Activated T-helper 1 cell treated with anti-CD3 and anti-CD28 coated beads, Interleukin-12 subunit alpha, Interleukin-12 subunit beta, Interleukin-2, Interleukin-4 antibody, amounts not matched to agents 30 ng/mL and 10 ng/mL and 1 ng/mL, durations not matched to agents 14 hours and 24 hours and 36 hours (primary cell): Measurements from ENCODE around the gene TP63. TPM values are rescaled to one million over a fixed set of nuclear protein-coding genes. Genes with fewer than 3 reads are reported as not detected.
A peak's percentile ranks its signal among the peaks of the same experiment; 100 is the strongest.

Experiments
- DNase-seq: peaks from one replicate; pipeline ENCODE4 v3.0.0; 2021; ENCODE audit warnings: low spot score
- H3K27ac Mint-ChIP-seq: one replicate; pipeline ENCODE4 v1.8.0; 2021; ENCODE audit warnings: mild to moderate bottlenecking, mixed read lengths
- H3K27me3 Mint-ChIP-seq: one replicate; pipeline ENCODE4 v1.8.0; 2022; ENCODE audit warnings: mild to moderate bottlenecking, moderate library complexity, mixed read lengths; ENCODE audit not compliant: insufficient read depth
- H3K36me3 Mint-ChIP-seq: one replicate; pipeline ENCODE4 v1.8.0; 2021; ENCODE audit warnings: low read depth, mixed read lengths
- H3K4me1 Mint-ChIP-seq: one replicate; pipeline ENCODE4 v1.8.0; 2021; ENCODE audit warnings: low read depth, mixed read lengths
- H3K4me3 Mint-ChIP-seq: one replicate; pipeline ENCODE4 v1.8.0; 2021; ENCODE audit warnings: mild to moderate bottlenecking, moderate library complexity, mixed read lengths
- H3K9me3 Mint-ChIP-seq: one replicate; pipeline ENCODE4 v1.8.0; 2021; ENCODE audit warnings: mixed read lengths
- intact Hi-C: fragments of 100-400 bp; cut with micrococcal nuclease; formaldehyde crosslinking; loops from one replicate; pipeline ENCODE4 v1.15.1; 2024
- total RNA-seq: library from RNA; stranded (reverse); gene quantifications from 2 replicates; pipeline ENCODE4 v1.2.3, GENCODE V29; 2022

TP63 gene
- total RNA-seq, 1 donor from 2014 or later: 0.67 TPM

DNA sequence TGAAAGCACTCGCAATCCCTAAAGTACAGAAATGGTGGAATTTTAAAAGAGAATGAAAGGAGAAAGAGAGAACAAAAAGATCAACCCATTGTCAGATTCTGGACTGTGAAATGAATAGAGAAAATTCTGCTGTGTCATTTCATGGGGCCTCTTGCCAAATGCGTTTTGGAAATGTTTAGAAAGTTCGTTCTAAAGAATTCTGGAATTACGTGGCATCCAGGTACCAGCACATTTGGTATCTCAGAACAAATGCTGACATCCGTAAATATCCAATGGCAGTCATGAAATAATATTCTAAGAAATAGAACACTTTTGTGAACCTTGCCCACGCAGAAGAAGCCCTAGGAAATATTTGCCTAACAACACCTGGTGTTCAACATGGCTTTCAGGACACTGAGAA is 270.3 kb downstream of the TP63 start:
- no peak overlapping the region for H3K4me3 Mint-ChIP-seq
- intact Hi-C loops: no loop called here
- H3K27ac Mint-ChIP-seq: no peak overlapping the region
- H3K9me3 Mint-ChIP-seq: no peaks in the 10 kb centered on the region
- H3K4me1 Mint-ChIP-seq: no peaks in the 10 kb centered on the region
- DNase-seq: no peak
- H3K27me3 Mint-ChIP-seq: peaks cover 2% of the 10 kb centered on the region
- no peaks in the 10 kb centered on the region for H3K36me3 Mint-ChIP-seq

GRCh38 chr3:189902230-189903186 is 271.3 kb downstream of the TP63 start:
- intact Hi-C loops: no loop called here
- Mint-ChIP-seq H3K4me3 (no peak overlapping the region), H3K36me3 (no peaks in the 10 kb centered on the region), H3K9me3 (no peaks in the 10 kb centered on the region), H3K27ac (no peak overlapping the region), H3K27me3 (peaks cover 2% of the 10 kb centered on the region), H3K4me1 (no peaks in the 10 kb centered on the region)
- no peak for DNase-seq

DNA sequence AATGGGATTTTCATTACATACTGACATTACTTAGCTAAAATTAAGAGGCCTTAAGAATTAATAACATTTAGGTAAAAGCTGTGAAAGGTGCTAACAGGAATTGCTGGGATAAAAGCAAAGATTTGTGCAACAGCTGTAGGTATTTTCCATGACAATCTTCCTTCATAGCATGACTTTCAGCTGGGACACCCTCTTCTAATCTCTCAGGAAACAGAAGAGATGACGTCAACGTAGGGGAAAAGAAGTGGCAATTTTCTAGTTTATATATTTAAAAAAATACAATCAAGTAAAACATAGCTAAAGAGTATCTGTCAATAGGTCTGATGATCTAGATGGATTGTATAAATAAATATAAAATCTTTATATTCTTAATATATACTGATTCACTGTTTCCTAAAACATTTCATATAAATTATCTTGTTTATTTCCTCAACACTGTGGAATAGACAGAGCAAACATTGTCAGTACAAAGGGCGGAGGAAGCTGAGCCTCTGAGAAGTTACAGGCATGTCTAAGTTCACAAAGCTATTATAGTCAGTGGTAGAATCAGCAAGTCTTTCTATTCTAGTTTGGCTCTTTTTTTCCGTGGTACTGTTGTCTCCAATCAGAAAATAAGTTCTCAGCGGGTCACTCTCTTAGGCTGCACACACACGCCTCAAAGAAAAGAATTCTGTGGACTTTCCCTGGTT is 272.5 kb downstream of the TP63 start:
- DNase-seq: no peak
- H3K36me3 Mint-ChIP-seq: no peaks in the 10 kb centered on the region
- H3K27ac Mint-ChIP-seq: no peak overlapping the region
- H3K27me3 Mint-ChIP-seq: peaks cover under 1% of the 10 kb centered on the region
- no peak overlapping the region for H3K4me3 Mint-ChIP-seq
- H3K9me3 Mint-ChIP-seq: no peaks in the 10 kb centered on the region
- H3K4me1 Mint-ChIP-seq: no peaks in the 10 kb centered on the region
- intact Hi-C loops: no loop called here

GRCh38 chr3:189907803-189908202 is 276.6 kb downstream of the TP63 start:
- intact Hi-C loops: no loop called here
- H3K9me3 Mint-ChIP-seq: no peaks in the 10 kb centered on the region
- H3K4me1 Mint-ChIP-seq: no peaks in the 10 kb centered on the region
- H3K27ac Mint-ChIP-seq: no peak overlapping the region
- no peaks in the 10 kb centered on the region for H3K27me3 Mint-ChIP-seq
- DNase-seq: no peak
- no peaks in the 10 kb centered on the region for H3K36me3 Mint-ChIP-seq
- H3K4me3 Mint-ChIP-seq: no peak overlapping the region

DNA sequence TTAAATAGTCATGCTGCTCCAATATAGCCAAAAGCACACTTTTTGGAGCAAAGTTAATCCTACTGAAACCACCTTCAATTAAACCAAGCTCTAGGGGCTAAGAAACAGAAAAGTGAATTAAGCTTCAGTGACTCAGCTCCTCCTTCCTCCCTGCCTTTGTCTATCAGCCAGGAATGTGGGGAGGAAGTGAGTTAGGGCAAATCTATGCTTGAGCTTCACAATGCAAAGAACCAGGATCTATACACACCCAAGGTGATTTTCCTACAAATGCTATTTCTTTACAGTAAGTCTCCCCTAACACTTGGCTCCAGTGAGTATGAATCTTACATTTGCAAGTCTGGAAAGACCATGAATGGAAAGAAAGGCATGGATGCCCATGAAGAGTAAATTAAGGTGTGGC is 277.5 kb downstream of the TP63 start:
- H3K4me1 Mint-ChIP-seq: no peaks in the 10 kb centered on the region
- H3K4me3 Mint-ChIP-seq: no peak overlapping the region
- no peaks in the 10 kb centered on the region for H3K27me3 Mint-ChIP-seq
- intact Hi-C loops: no loop called here
- DNase-seq: no peak
- no peak overlapping the region for H3K27ac Mint-ChIP-seq
- no peaks in the 10 kb centered on the region for H3K9me3 Mint-ChIP-seq
- no peaks in the 10 kb centered on the region for H3K36me3 Mint-ChIP-seq

DNA sequence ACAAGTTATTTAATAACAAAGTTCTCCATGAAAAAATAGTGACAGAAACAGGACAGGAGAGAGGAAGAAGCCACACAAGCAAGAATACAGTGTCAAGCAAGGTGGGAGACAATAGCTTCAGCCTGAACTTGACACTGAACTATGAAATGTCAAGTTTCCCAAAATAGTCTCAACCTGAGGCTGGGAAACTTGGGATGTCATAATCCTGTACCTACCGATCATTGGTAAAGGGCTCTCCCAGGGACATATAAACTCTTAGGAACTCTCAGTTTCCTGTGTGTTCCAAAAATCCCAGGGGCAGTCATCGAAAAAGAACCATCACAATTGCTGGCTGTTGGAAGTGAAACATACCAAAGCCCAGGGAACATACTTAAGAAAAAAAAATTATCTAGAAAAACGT is 277.9 kb downstream of the TP63 start:
- Mint-ChIP-seq H3K27ac (no peak overlapping the region), H3K36me3 (no peaks in the 10 kb centered on the region), H3K9me3 (no peaks in the 10 kb centered on the region), H3K27me3 (no peaks in the 10 kb centered on the region), H3K4me1 (no peaks in the 10 kb centered on the region), H3K4me3 (no peak overlapping the region)
- no peak for DNase-seq
- intact Hi-C loops: no loop called here

DNA sequence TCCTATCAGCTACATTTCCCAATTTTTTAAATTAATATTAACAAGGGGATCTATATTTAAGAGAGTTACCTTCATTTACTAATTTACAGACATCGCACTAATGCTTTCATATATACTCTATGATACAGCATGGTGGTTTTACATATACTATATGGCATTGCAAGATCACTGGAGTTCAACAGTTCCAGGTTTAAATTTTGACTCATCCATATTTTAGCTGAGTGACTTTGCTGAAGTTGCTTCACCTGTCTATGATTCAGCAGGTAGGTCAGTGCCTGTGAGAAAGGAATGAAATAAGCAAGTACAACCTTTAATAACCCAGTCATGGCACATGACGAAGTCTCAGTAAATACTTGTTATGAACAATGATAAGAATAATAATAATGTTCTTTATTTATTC is 278.4 kb downstream of the TP63 start:
- Mint-ChIP-seq H3K36me3 (no peaks in the 10 kb centered on the region), H3K4me3 (no peak overlapping the region), H3K27ac (no peak overlapping the region), H3K4me1 (no peaks in the 10 kb centered on the region), H3K9me3 (no peaks in the 10 kb centered on the region), H3K27me3 (no peaks in the 10 kb centered on the region)
- DNase-seq: no peak
- intact Hi-C loops: no loop called here

- Mint-ChIP-seq H3K27ac (no peak overlapping the region), H3K4me1 (no peaks in the 10 kb centered on the region), H3K4me3 (no peak overlapping the region), H3K27me3 (no peaks in the 10 kb centered on the region), H3K9me3 (no peaks in the 10 kb centered on the region), H3K36me3 (no peaks in the 10 kb centered on the region)
- intact Hi-C loops: no loop called here
- DNase-seq: no peak
Measured at GRCh38 chr3:189911001-189911400, 279.8 kb downstream of the TP63 start.

DNA sequence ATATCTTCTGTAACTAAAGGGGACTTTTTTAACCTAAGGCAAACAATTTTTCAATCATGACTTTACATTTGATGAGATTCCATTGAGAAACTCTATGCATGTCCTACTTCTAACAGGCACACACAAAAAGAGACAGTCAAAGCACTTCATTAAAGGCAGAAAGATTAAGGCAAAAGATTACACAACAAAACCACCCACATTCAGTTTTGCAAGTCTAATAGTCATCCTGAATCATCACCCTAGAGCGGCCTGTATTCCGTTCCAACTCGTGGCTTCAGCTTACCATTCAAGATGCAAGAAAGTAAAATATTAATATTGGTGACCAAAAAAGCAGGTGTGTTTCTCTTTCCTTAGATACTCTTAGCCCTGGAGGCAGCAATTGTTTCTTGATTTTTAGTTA is 283.6 kb downstream of the TP63 start:
- intact Hi-C loops: no loop called here
- Mint-ChIP-seq H3K4me3 (no peak overlapping the region), H3K9me3 (no peaks in the 10 kb centered on the region), H3K27me3 (no peaks in the 10 kb centered on the region), H3K36me3 (no peaks in the 10 kb centered on the region), H3K4me1 (no peaks in the 10 kb centered on the region), H3K27ac (no peak overlapping the region)
- DNase-seq: no peak

DNA sequence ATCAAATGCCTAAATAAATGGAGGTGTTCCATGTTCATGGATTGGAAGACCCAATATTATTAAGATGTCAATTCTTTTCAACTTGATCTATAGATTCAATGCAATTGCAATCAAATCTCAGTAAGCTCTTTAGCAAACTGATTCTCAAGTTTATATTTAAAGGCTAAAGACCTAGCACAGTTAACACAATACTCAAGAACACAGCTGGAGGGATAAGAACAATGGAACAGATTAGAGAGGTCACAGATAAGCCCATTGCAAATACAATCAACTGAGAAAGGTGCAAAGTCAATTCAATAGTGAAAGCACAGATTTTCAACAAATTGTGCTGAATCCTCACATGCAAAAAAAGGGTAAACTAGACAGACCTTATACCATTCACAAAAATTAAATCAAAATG is 290.6 kb downstream of the TP63 start:
- intact Hi-C loops: no loop called here
- H3K4me1 Mint-ChIP-seq: no peaks in the 10 kb centered on the region
- H3K27me3 Mint-ChIP-seq: no peaks in the 10 kb centered on the region
- DNase-seq: no peak
- H3K27ac Mint-ChIP-seq: no peak overlapping the region
- no peaks in the 10 kb centered on the region for H3K36me3 Mint-ChIP-seq
- no peak overlapping the region for H3K4me3 Mint-ChIP-seq
- H3K9me3 Mint-ChIP-seq: no peaks in the 10 kb centered on the region

GRCh38 chr3:189927975-189928895 is 297.0 kb downstream of the TP63 start:
- Mint-ChIP-seq H3K9me3 (no peaks in the 10 kb centered on the region), H3K4me1 (peaks cover 14% of the 10 kb centered on the region), H3K27me3 (no peaks in the 10 kb centered on the region), H3K27ac (peak overlapping the region; percentile 13), H3K36me3 (no peaks in the 10 kb centered on the region), H3K4me3 (no peak overlapping the region)
- DNase-seq: no peak
- intact Hi-C loops: no loop called here

GRCh38 chr3:189936201-189936945 is 305.2 kb downstream of the TP63 start:
- Mint-ChIP-seq H3K4me1 (no peaks in the 10 kb centered on the region), H3K4me3 (no peak overlapping the region), H3K9me3 (no peaks in the 10 kb centered on the region), H3K27ac (no peak overlapping the region), H3K36me3 (no peaks in the 10 kb centered on the region), H3K27me3 (no peaks in the 10 kb centered on the region)
- intact Hi-C loops: no loop called here
- no peak for DNase-seq
